Adrenal gland (tissue), 5 donors: ENCODE data around the gene PKN1.

Source experiments
- CTCF ChIP-seq, 6 experiments: fragments of 450-650 bp in 4 of 6; fragments of 200-600 bp in 2 of 6; sonication (generic) in 1 of 6; IDR thresholded peaks; 1 replicate in 5 of 6; 2 replicates in 1 of 6; pipeline versions ENCODE4 v1.5.1 to v1.8.0; 2016 to 2021; ENCODE audit warnings: antibody characterized with exemption in 6 of 6, mild to moderate bottlenecking in 2 of 6, moderate library complexity in 1 of 6
- POLR2A ChIP-seq, 2 donors: fragments of 450-650 bp; IDR thresholded peaks; one replicate each; pipeline ENCODE4 v1.6.1; 2017; ENCODE audit warnings: antibody characterized with exemption in 2 of 2, mild to moderate bottlenecking in 2 of 2, moderate library complexity in 1 of 2
- donor health status: DM: no; HTN: no; CAD: no.

GRCh38 chr19:14516048-14516534 is 83.0 kb downstream of the PKN1 start:
- TF ChIP-seq CTCF (IDR thresholded peaks at IDR 0.05) (no peak), POLR2A (IDR thresholded peaks at IDR 0.05) (no peak)
